NCI-H2196 treated with DMSO at 0.1 percent for 48 hours (cell line): ENCODE measurements around the gene TMEM242.

ENCODE experiments used
- DNase-seq: peaks from one replicate; lab custom pipeline; 2025; ENCODE audit not compliant: unreplicated experiment; lab: John Stamatoyannopoulos, UW

The TMEM242 gene

GRCh38 chr6:157272372-157272771 lies 50.9 kb downstream of the TMEM242 start:
- DNase-seq, result no peak

- no peak for DNase-seq
These were observed 51.4 kb downstream of the TMEM242 start for GRCh38 chr6:157271911-157272310.

- DNase-seq, result no peak
These were observed 51.9 kb downstream of the TMEM242 start for GRCh38 chr6:157271441-157271840.

GRCh38 chr6:157270916-157271315 lies 52.4 kb downstream of the TMEM242 start:
- DNase-seq, result no peak

GRCh38 chr6:157270308-157270707 lies 53.0 kb downstream of the TMEM242 start:
- DNase-seq, result no peak

- no peak for DNase-seq
These were observed 54.0 kb downstream of the TMEM242 start for GRCh38 chr6:157269261-157269794.

GRCh38 chr6:157268835-157269234 lies 54.5 kb downstream of the TMEM242 start:
- no peak for DNase-seq

- DNase-seq, result no peak
These were observed 54.9 kb downstream of the TMEM242 start for GRCh38 chr6:157268396-157268795.

GRCh38 chr6:157267654-157268053 lies 55.7 kb downstream of the TMEM242 start:
- no peak for DNase-seq

GRCh38 chr6:157267109-157267611 lies 56.2 kb downstream of the TMEM242 start:
- no peak for DNase-seq

GRCh38 chr6:157266274-157267101 lies 56.8 kb downstream of the TMEM242 start:
- DNase-seq, result no peak

GRCh38 chr6:157265635-157266034 lies 57.7 kb downstream of the TMEM242 start:
- DNase-seq, result no peak

- no peak for DNase-seq
These were observed 58.1 kb downstream of the TMEM242 start for GRCh38 chr6:157265186-157265585.

- DNase-seq, result no peak
These were observed 58.6 kb downstream of the TMEM242 start for GRCh38 chr6:157264701-157265100.

GRCh38 chr6:157263881-157264397 lies 59.4 kb downstream of the TMEM242 start:
- no peak for DNase-seq

- no peak for DNase-seq
These were observed 60.2 kb downstream of the TMEM242 start for GRCh38 chr6:157263146-157263545.

- DNase-seq, result no peak
These were observed 61.7 kb downstream of the TMEM242 start for GRCh38 chr6:157261606-157262005.

- no peak for DNase-seq
These were observed 62.4 kb downstream of the TMEM242 start for GRCh38 chr6:157260735-157261410.

GRCh38 chr6:157259443-157259842 lies 63.9 kb downstream of the TMEM242 start:
- DNase-seq, result no peak

- DNase-seq, result no peak
These were observed 64.4 kb downstream of the TMEM242 start for GRCh38 chr6:157258878-157259277.

- DNase-seq, result no peak
These were observed 68.2 kb downstream of the TMEM242 start for GRCh38 chr6:157255079-157255478.

GRCh38 chr6:157254538-157254937 lies 68.8 kb downstream of the TMEM242 start:
- DNase-seq, result no peak
